AG20443 (cell line): Measurements from ENCODE around the gene HEG1.

ENCODE experiments used
- DNase-seq: peaks from one replicate; pipeline ENCODE4 v3.0.0; 2012; ENCODE audit warnings: low spot score, mixed read lengths

HEG1 gene

GRCh38 chr3:124942613-124943012, 113.2 kb downstream of the HEG1 start:
- DNase-seq = no peak

- DNase-seq = no peak
Measured at GRCh38 chr3:124941771-124942170, 114.0 kb downstream of the HEG1 start.

GRCh38 chr3:124939661-124940060, 116.1 kb downstream of the HEG1 start:
- DNase-seq = no peak

GRCh38 chr3:124938896-124939295, 116.9 kb downstream of the HEG1 start:
- DNase-seq = no peak

GRCh38 chr3:124937049-124937448, 118.7 kb downstream of the HEG1 start:
- no peak for DNase-seq

GRCh38 chr3:124935794-124936542, 119.8 kb downstream of the HEG1 start:
- no peak for DNase-seq

GRCh38 chr3:124935264-124935663, 120.5 kb downstream of the HEG1 start:
- DNase-seq = no peak

- no peak for DNase-seq
Measured at GRCh38 chr3:124934577-124934976, 121.2 kb downstream of the HEG1 start, which contains the start of gene MUC13. MUC13 (minus strand) TSS chr3:124934751; CDS start chr3:124934712, 39 bp downstream.

GRCh38 chr3:124928333-124929202, 127.2 kb downstream of the HEG1 start:
- peak; percentile 56 for DNase-seq

- no peak for DNase-seq
Measured at GRCh38 chr3:124927574-124928045, 128.2 kb downstream of the HEG1 start.

- DNase-seq = no peak
Measured at GRCh38 chr3:124926426-124927101, 129.2 kb downstream of the HEG1 start.

- no peak for DNase-seq
Measured at GRCh38 chr3:124924741-124925140, 131.1 kb downstream of the HEG1 start.

GRCh38 chr3:124923833-124924232, 132.0 kb downstream of the HEG1 start:
- DNase-seq = no peak

- no peak for DNase-seq
Measured at GRCh38 chr3:124920718-124921117, 135.1 kb downstream of the HEG1 start.

GRCh38 chr3:124919756-124920155, 136.0 kb downstream of the HEG1 start:
- peak; percentile 60 for DNase-seq

- DNase-seq = no peak
Measured at GRCh38 chr3:124918524-124918923, 137.3 kb downstream of the HEG1 start.

GRCh38 chr3:124916837-124917409, 138.9 kb downstream of the HEG1 start:
- peak; percentile 29 for DNase-seq
